WTC11 (cell line): ENCODE data around the gene CAPZB.
"Not testable (repeated sequence)": the region's sequence is repeated elsewhere in the genome, so short reads cannot be mapped to it uniquely, and the experiment has no call there.

Experiments used
- CTCF ChIP-seq: fragments of 200-600 bp; IDR thresholded peaks from 2 replicates; pipeline ENCODE4 v1.8.0; 2022; ENCODE audit warnings: antibody characterized with exemption
- E2F1 ChIP-seq: sonication (generic); formaldehyde crosslinking; IDR thresholded peaks from 2 replicates; pipeline ENCODE4 v1.8.0; 2022; ENCODE audit warnings: mild to moderate bottlenecking, missing genetic modification reagents
- ELF4 ChIP-seq: sonication (generic); formaldehyde crosslinking; IDR thresholded peaks from 2 replicates; pipeline ENCODE4 v1.8.1; 2022; ENCODE audit warnings: low read depth, mild to moderate bottlenecking, moderate library complexity, missing genetic modification reagents
- ESRRA ChIP-seq: sonication (generic); formaldehyde crosslinking; IDR thresholded peaks from 2 replicates; pipeline ENCODE4 v1.8.1; 2022; ENCODE audit warnings: mild to moderate bottlenecking, missing genetic modification reagents, borderline replicate concordance
- FOXJ3 ChIP-seq: sonication (generic); formaldehyde crosslinking; IDR thresholded peaks from 2 replicates; pipeline ENCODE4 v1.9.0; 2021; ENCODE audit warnings: missing genetic modification reagents, mild to moderate bottlenecking, borderline replicate concordance
- GTF2I ChIP-seq: fragments of 250-450 bp; sonication (Bioruptor Pico); conservative IDR thresholded peaks from 2 replicates; pipeline ENCODE4 v1.4.0; 2021; ENCODE audit warnings: mild to moderate bottlenecking
- NFATC4 ChIP-seq: fragments of 250-450 bp; sonication (Bioruptor Pico); IDR thresholded peaks from 2 replicates; pipeline ENCODE4 v1.9.0; 2021; ENCODE audit warnings: mild to moderate bottlenecking
- NR2C2 ChIP-seq: sonication (generic); formaldehyde crosslinking; IDR thresholded peaks from 2 replicates; pipeline ENCODE4 v1.8.0; 2022; ENCODE audit warnings: mild to moderate bottlenecking, missing genetic modification reagents
- NR3C1 ChIP-seq: sonication (generic); formaldehyde crosslinking; conservative IDR thresholded peaks from 2 replicates; pipeline ENCODE4 v1.8.1; 2023; ENCODE audit warnings: low read depth, mild to moderate bottlenecking, missing genetic modification reagents
- ZBTB21 ChIP-seq: sonication (generic); formaldehyde crosslinking; IDR thresholded peaks from 2 replicates; pipeline ENCODE4 v1.8.1; 2023; ENCODE audit warnings: mild to moderate bottlenecking, missing genetic modification reagents, borderline replicate concordance
- TF ChIP-seq, protein P1 (sequence below): sonication (generic); formaldehyde crosslinking; IDR thresholded peaks from 2 replicates; pipeline ENCODE4 v1.8.1; 2023; ENCODE audit warnings: mild to moderate bottlenecking, missing genetic modification reagents, moderate library complexity
- TF ChIP-seq, protein P2 (sequence below): sonication (generic); formaldehyde crosslinking; conservative IDR thresholded peaks from 2 replicates; pipeline ENCODE4 v1.8.1; 2023; ENCODE audit warnings: mild to moderate bottlenecking, low read depth, missing genetic modification reagents, moderate library complexity
- TF ChIP-seq, protein P3 (sequence below): sonication (generic); formaldehyde crosslinking; IDR thresholded peaks from 2 replicates; pipeline ENCODE4 v1.8.0; 2022; ENCODE audit warnings: mild to moderate bottlenecking, missing genetic modification reagents
- TF ChIP-seq, protein P4 (sequence below): sonication (generic); formaldehyde crosslinking; IDR thresholded peaks from 2 replicates; pipeline ENCODE4 v1.8.1; 2022; ENCODE audit warnings: low read depth, missing genetic modification reagents, borderline replicate concordance

- TF ChIP-seq CTCF; ZBTB21 (CRISPR knock-in tag); FOXJ3 (CRISPR knock-in tag); E2F1 (CRISPR knock-in tag); NR3C1 (CRISPR knock-in tag); ELF4 (CRISPR knock-in tag); GTF2I (CRISPR knock-in tag); ESRRA; NFATC4 (CRISPR knock-in tag); NR2C2 (CRISPR knock-in tag): not testable (repeated sequence)
- TF ChIP-seq, protein P1, sequence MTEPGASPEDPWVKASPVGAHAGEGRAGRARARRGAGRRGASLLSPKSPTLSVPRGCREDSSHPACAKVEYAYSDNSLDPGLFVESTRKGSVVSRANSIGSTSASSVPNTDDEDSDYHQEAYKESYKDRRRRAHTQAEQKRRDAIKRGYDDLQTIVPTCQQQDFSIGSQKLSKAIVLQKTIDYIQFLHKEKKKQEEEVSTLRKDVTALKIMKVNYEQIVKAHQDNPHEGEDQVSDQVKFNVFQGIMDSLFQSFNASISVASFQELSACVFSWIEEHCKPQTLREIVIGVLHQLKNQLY (CRISPR knock-in tag), result not testable (repeated sequence)
- TF ChIP-seq, protein P2, sequence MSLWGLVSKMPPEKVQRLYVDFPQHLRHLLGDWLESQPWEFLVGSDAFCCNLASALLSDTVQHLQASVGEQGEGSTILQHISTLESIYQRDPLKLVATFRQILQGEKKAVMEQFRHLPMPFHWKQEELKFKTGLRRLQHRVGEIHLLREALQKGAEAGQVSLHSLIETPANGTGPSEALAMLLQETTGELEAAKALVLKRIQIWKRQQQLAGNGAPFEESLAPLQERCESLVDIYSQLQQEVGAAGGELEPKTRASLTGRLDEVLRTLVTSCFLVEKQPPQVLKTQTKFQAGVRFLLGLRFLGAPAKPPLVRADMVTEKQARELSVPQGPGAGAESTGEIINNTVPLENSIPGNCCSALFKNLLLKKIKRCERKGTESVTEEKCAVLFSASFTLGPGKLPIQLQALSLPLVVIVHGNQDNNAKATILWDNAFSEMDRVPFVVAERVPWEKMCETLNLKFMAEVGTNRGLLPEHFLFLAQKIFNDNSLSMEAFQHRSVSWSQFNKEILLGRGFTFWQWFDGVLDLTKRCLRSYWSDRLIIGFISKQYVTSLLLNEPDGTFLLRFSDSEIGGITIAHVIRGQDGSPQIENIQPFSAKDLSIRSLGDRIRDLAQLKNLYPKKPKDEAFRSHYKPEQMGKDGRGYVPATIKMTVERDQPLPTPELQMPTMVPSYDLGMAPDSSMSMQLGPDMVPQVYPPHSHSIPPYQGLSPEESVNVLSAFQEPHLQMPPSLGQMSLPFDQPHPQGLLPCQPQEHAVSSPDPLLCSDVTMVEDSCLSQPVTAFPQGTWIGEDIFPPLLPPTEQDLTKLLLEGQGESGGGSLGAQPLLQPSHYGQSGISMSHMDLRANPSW (CRISPR knock-in tag), result not testable (repeated sequence)
- TF ChIP-seq, protein P3, sequence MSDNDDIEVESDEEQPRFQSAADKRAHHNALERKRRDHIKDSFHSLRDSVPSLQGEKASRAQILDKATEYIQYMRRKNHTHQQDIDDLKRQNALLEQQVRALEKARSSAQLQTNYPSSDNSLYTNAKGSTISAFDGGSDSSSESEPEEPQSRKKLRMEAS (CRISPR knock-in tag), result not testable (repeated sequence)
- TF ChIP-seq, protein P4, sequence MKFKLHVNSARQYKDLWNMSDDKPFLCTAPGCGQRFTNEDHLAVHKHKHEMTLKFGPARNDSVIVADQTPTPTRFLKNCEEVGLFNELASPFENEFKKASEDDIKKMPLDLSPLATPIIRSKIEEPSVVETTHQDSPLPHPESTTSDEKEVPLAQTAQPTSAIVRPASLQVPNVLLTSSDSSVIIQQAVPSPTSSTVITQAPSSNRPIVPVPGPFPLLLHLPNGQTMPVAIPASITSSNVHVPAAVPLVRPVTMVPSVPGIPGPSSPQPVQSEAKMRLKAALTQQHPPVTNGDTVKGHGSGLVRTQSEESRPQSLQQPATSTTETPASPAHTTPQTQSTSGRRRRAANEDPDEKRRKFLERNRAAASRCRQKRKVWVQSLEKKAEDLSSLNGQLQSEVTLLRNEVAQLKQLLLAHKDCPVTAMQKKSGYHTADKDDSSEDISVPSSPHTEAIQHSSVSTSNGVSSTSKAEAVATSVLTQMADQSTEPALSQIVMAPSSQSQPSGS, result not testable (repeated sequence)
Measured at GRCh38 chr1:19509647-19510046, 24.3 kb upstream of the CAPZB start.
